ENCODE data around the gene ITPR1.

The ITPR1 gene

GRCh38 chr3:4894891-4895530 is 401.9 kb downstream of the ITPR1 start:
- no peak for TF ChIP-seq CTCF (conservative IDR thresholded peaks at IDR 0.05; ENCODE audit: low read depth, low read length)
- H3K4me3 ChIP-seq (ENCODE audit: low read length), result no peak overlapping the region
- no peak for DNase-seq (ENCODE audit: low read depth)

GRCh38 chr3:4895838-4896237 is 402.7 kb downstream of the ITPR1 start:
- no peak for TF ChIP-seq CTCF (conservative IDR thresholded peaks at IDR 0.05; ENCODE audit: low read depth, low read length)
- DNase-seq (ENCODE audit: low read depth), result no peak
- no peak overlapping the region for H3K4me3 ChIP-seq (ENCODE audit: low read length)
